ENCODE data around the gene LRP1B. TPM values are rescaled to one million over a fixed set of nuclear protein-coding genes. Genes with fewer than 3 reads are reported as not detected.

Gene LRP1B
- total and polyA plus RNA-seq, 7 experiments from 2014 or later, result 0.10 TPM; not detected in 6

- ATAC-seq (no peak), DNase-seq (no peak)
- H3K9me3 ChIP-seq (ENCODE audit: control insufficient read depth in 2 of 3, low read length in 3 of 3), result no peaks in the 10 kb centered on the region
- H3K36me3 ChIP-seq (ENCODE audit: control insufficient read depth in 2 of 3, insufficient read depth in 3 of 3, low read length in 3 of 3), result no peaks in the 10 kb centered on the region
- Mint-ChIP-seq H3K36me3 (peaks cover 0 to 4% (median 0%) of the 10 kb centered on the region in 5 donors), H3K4me3 (no peak overlapping the region), H3K27me3 (no peaks in the 10 kb centered on the region), H3K27ac (no peak overlapping the region), H3K4me1 (no peaks in the 10 kb centered on the region), H3K9me3 (peaks cover 0 to 9% (median 4%) of the 10 kb centered on the region in 11 donors)
- ChIA-PET POLR2A (no interaction called here), CTCF (no interaction called here)
- intact Hi-C loops (cut with micrococcal nuclease), result no loop called here
- H3K27ac ChIP-seq (ENCODE audit: low read depth, low read length), result no peak overlapping the region
- no peaks in the 10 kb centered on the region for H3K27me3 ChIP-seq (ENCODE audit: control insufficient read depth in 2 of 2, insufficient read depth in 2 of 2, low read length in 2 of 2)
- no peak overlapping the region for H3K4me3 ChIP-seq (ENCODE audit: low read length)
- H3K4me1 ChIP-seq (ENCODE audit: control insufficient read depth in 2 of 2, insufficient read depth in 2 of 2, low read length in 2 of 2), result no peaks in the 10 kb centered on the region
Observed at GRCh38 chr2:140882671-140883620, 1247.9 kb downstream of the LRP1B start.

- intact Hi-C loops (cut with micrococcal nuclease), result no loop called here
Observed at GRCh38 chr2:140880573-140880972, 1250.2 kb downstream of the LRP1B start.

GRCh38 chr2:140876015-140876414 is 1254.8 kb downstream of the LRP1B start:
- Mint-ChIP-seq H3K4me1 (no peaks in the 10 kb centered on the region), H3K4me3 (no peak overlapping the region), H3K27me3 (no peaks in the 10 kb centered on the region), H3K27ac (no peak overlapping the region), H3K9me3 (peaks cover 0 to 18% (median 4%) of the 10 kb centered on the region in 11 donors), H3K36me3 (no peaks in the 10 kb centered on the region)
- ATAC-seq (no peak), DNase-seq (no peak)
- H3K9me3 ChIP-seq (ENCODE audit: control insufficient read depth in 2 of 3, low read length in 3 of 3), result no peaks in the 10 kb centered on the region
- no peaks in the 10 kb centered on the region for H3K27me3 ChIP-seq (ENCODE audit: control insufficient read depth in 2 of 2, insufficient read depth in 2 of 2, low read length in 2 of 2)
- no peaks in the 10 kb centered on the region for H3K36me3 ChIP-seq (ENCODE audit: control insufficient read depth in 2 of 3, insufficient read depth in 3 of 3, low read length in 3 of 3)
- no peaks in the 10 kb centered on the region for H3K4me1 ChIP-seq (ENCODE audit: control insufficient read depth in 2 of 2, insufficient read depth in 2 of 2, low read length in 2 of 2)
- no peak overlapping the region for H3K4me3 ChIP-seq (ENCODE audit: low read length)
- CTCF ChIA-PET, result no interaction called here
- POLR2A ChIA-PET, result no interaction called here
- intact Hi-C loops (cut with micrococcal nuclease), result no loop called here
- H3K27ac ChIP-seq (ENCODE audit: low read depth, low read length), result no peak overlapping the region

More at GRCh38 chr2:140880573-140880972, 1250.2 kb downstream of the LRP1B start:
- H3K27ac Mint-ChIP-seq, result no peak overlapping the region
- H3K4me1 Mint-ChIP-seq, result no peaks in the 10 kb centered on the region
- ATAC-seq (no peak), DNase-seq (no peak)
- H3K4me3 Mint-ChIP-seq, result no peak overlapping the region
- Histone ChIP-seq H3K27ac (ENCODE audit: low read depth, low read length) (no peak overlapping the region), H3K4me1 (ENCODE audit: control insufficient read depth in 2 of 2, insufficient read depth in 2 of 2, low read length in 2 of 2) (no peaks in the 10 kb centered on the region), H3K9me3 (ENCODE audit: control insufficient read depth in 2 of 3, low read length in 3 of 3) (no peaks in the 10 kb centered on the region), H3K36me3 (ENCODE audit: control insufficient read depth in 2 of 3, insufficient read depth in 3 of 3, low read length in 3 of 3) (no peaks in the 10 kb centered on the region), H3K27me3 (ENCODE audit: control insufficient read depth in 2 of 2, insufficient read depth in 2 of 2, low read length in 2 of 2) (no peaks in the 10 kb centered on the region), H3K4me3 (ENCODE audit: low read length) (no peak overlapping the region)
- POLR2A ChIA-PET, result no interaction called here
- CTCF ChIA-PET, result no interaction called here
- peaks cover 0 to 4% (median 0%) of the 10 kb centered on the region in 5 donors for H3K36me3 Mint-ChIP-seq
- peaks cover 0 to 18% (median 4%) of the 10 kb centered on the region in 11 donors for H3K9me3 Mint-ChIP-seq
- no peaks in the 10 kb centered on the region for H3K27me3 Mint-ChIP-seq

- Histone ChIP-seq H3K27ac (ENCODE audit: low read depth, low read length) (no peak overlapping the region), H3K27me3 (ENCODE audit: control insufficient read depth in 2 of 2, insufficient read depth in 2 of 2, low read length in 2 of 2) (no peaks in the 10 kb centered on the region), H3K9me3 (ENCODE audit: control insufficient read depth in 2 of 3, low read length in 3 of 3) (peaks cover 0 to 3% (median 0%) of the 10 kb centered on the region in 3 experiments), H3K36me3 (ENCODE audit: control insufficient read depth in 2 of 3, insufficient read depth in 3 of 3, low read length in 3 of 3) (no peaks in the 10 kb centered on the region), H3K4me3 (ENCODE audit: low read length) (no peak overlapping the region), H3K4me1 (ENCODE audit: control insufficient read depth in 2 of 2, insufficient read depth in 2 of 2, low read length in 2 of 2) (no peaks in the 10 kb centered on the region)
- no peaks in the 10 kb centered on the region for H3K36me3 Mint-ChIP-seq
- DNase-seq, result no peak
- H3K4me3 Mint-ChIP-seq, result no peak overlapping the region
- ATAC-seq, result no peak
- intact Hi-C loops (cut with micrococcal nuclease), result no loop called here
- peaks cover 0 to 1% (median 0%) of the 10 kb centered on the region in 7 donors for H3K4me1 Mint-ChIP-seq
- ChIA-PET POLR2A (no interaction called here), CTCF (no interaction called here)
- no peak overlapping the region for H3K27ac Mint-ChIP-seq
- no peaks in the 10 kb centered on the region for H3K27me3 Mint-ChIP-seq
- peaks cover 0 to 16% (median 6%) of the 10 kb centered on the region in 11 donors for H3K9me3 Mint-ChIP-seq
Observed at GRCh38 chr2:140873915-140874531, 1256.8 kb downstream of the LRP1B start.

GRCh38 chr2:140869925-140870324 is 1260.9 kb downstream of the LRP1B start:
- Mint-ChIP-seq H3K4me3 (no peak overlapping the region), H3K27me3 (no peaks in the 10 kb centered on the region), H3K9me3 (peaks cover 0 to 20% (median 6%) of the 10 kb centered on the region in 11 donors), H3K27ac (no peak overlapping the region), H3K4me1 (peaks cover 0 to 1% (median 0%) of the 10 kb centered on the region in 7 donors), H3K36me3 (no peaks in the 10 kb centered on the region)
- ChIA-PET CTCF (no interaction called here), POLR2A (no interaction called here)
- H3K27me3 ChIP-seq (ENCODE audit: control insufficient read depth in 2 of 2, insufficient read depth in 2 of 2, low read length in 2 of 2), result no peaks in the 10 kb centered on the region
- intact Hi-C loops (cut with micrococcal nuclease), result no loop called here
- no peak overlapping the region for H3K27ac ChIP-seq (ENCODE audit: low read depth, low read length)
- H3K36me3 ChIP-seq (ENCODE audit: control insufficient read depth in 2 of 3, insufficient read depth in 3 of 3, low read length in 3 of 3), result no peaks in the 10 kb centered on the region
- H3K4me1 ChIP-seq (ENCODE audit: control insufficient read depth in 2 of 2, insufficient read depth in 2 of 2, low read length in 2 of 2), result no peaks in the 10 kb centered on the region
- DNase-seq, result no peak
- no peak for ATAC-seq
- peaks cover 0 to 6% (median 0%) of the 10 kb centered on the region in 3 experiments for H3K9me3 ChIP-seq (ENCODE audit: control insufficient read depth in 2 of 3, low read length in 3 of 3)
- H3K4me3 ChIP-seq (ENCODE audit: low read length), result no peak overlapping the region

GRCh38 chr2:140869107-140869506 is 1261.7 kb downstream of the LRP1B start:
- H3K27me3 ChIP-seq (ENCODE audit: control insufficient read depth in 2 of 2, insufficient read depth in 2 of 2, low read length in 2 of 2), result no peaks in the 10 kb centered on the region
- H3K27ac Mint-ChIP-seq, result no peak overlapping the region
- H3K9me3 Mint-ChIP-seq, result peaks cover 0 to 20% (median 6%) of the 10 kb centered on the region in 11 donors
- no peak overlapping the region for H3K4me3 ChIP-seq (ENCODE audit: low read length)
- no peaks in the 10 kb centered on the region for H3K27me3 Mint-ChIP-seq
- peaks cover 0 to 1% (median 0%) of the 10 kb centered on the region in 7 donors for H3K4me1 Mint-ChIP-seq
- no peak overlapping the region for H3K27ac ChIP-seq (ENCODE audit: low read depth, low read length)
- ChIA-PET CTCF (no interaction called here), POLR2A (no interaction called here)
- DNase-seq (no peak), ATAC-seq (no peak)
- intact Hi-C loops (cut with micrococcal nuclease), result no loop called here
- H3K4me1 ChIP-seq (ENCODE audit: control insufficient read depth in 2 of 2, insufficient read depth in 2 of 2, low read length in 2 of 2), result no peaks in the 10 kb centered on the region
- peaks cover 0 to 6% (median 0%) of the 10 kb centered on the region in 3 experiments for H3K9me3 ChIP-seq (ENCODE audit: control insufficient read depth in 2 of 3, low read length in 3 of 3)
- H3K36me3 ChIP-seq (ENCODE audit: control insufficient read depth in 2 of 3, insufficient read depth in 3 of 3, low read length in 3 of 3), result no peaks in the 10 kb centered on the region
- no peaks in the 10 kb centered on the region for H3K36me3 Mint-ChIP-seq
- no peak overlapping the region for H3K4me3 Mint-ChIP-seq

Measured in naive thymus-derived CD4-positive, alpha-beta T cell (primary cell).